B cell (primary cell): ENCODE data around the gene MAT1A.

Experiments
- CTCF ChIP-seq: fragments of 200-600 bp; IDR thresholded peaks from one replicate; pipeline ENCODE4 v1.8.0; 2022; ENCODE audit warnings: antibody characterized with exemption, mild to moderate bottlenecking
- EZH2 ChIP-seq: IDR thresholded peaks from 2 replicates; pipeline ENCODE4 v1.6.1; 2012; ENCODE audit warnings: borderline replicate concordance, low read depth, mild to moderate bottlenecking, moderate library complexity, low read length; ENCODE audit not compliant: insufficient read depth, poor library complexity, severe bottlenecking

- TF ChIP-seq CTCF (no peak), EZH2 (no peak)
These were observed 29.9 kb upstream of the MAT1A start for GRCh38 chr10:80319318-80319717.
